Astrocyte (in vitro differentiated cells and primary cell): ENCODE measurements around the gene MED15.

ENCODE experiments used
- EZH2 ChIP-seq: IDR thresholded peaks from 2 replicates; pipeline ENCODE4 v1.6.1; 2012; ENCODE audit warnings: mild to moderate bottlenecking, low read length, inconsistent platforms; ENCODE audit not compliant: insufficient read depth
- TF ChIP-seq, protein P1 (sequence below): IDR thresholded peaks from 2 replicates; pipeline ENCODE4 v1.5.1; 2011; ENCODE audit warnings: low read depth, mild to moderate bottlenecking, inconsistent platforms, low read length, moderate library complexity; ENCODE audit not compliant: insufficient read depth

DNA sequence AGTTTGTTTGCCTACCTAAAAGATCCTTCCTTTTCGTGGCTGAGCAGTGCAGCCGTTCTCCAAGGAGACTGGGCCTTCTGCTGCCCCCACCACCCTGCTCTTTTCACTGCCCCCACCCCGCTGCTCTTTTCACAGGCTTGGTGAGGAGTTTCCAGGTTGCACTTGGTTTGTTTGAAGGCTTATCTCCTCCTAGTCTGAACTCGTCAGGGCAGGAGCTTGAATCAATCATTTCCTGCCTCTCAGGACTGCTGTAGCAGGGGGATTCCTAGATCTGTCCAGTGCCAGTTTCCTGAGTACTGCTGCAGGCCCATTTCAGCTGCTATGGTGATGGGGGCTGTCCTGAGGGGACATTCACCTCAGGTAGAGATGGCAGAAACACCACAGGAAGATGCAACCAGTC lies 10.0 kb downstream of the MED15 start:
- TF ChIP-seq EZH2 = no peak
- TF ChIP-seq, protein P1, sequence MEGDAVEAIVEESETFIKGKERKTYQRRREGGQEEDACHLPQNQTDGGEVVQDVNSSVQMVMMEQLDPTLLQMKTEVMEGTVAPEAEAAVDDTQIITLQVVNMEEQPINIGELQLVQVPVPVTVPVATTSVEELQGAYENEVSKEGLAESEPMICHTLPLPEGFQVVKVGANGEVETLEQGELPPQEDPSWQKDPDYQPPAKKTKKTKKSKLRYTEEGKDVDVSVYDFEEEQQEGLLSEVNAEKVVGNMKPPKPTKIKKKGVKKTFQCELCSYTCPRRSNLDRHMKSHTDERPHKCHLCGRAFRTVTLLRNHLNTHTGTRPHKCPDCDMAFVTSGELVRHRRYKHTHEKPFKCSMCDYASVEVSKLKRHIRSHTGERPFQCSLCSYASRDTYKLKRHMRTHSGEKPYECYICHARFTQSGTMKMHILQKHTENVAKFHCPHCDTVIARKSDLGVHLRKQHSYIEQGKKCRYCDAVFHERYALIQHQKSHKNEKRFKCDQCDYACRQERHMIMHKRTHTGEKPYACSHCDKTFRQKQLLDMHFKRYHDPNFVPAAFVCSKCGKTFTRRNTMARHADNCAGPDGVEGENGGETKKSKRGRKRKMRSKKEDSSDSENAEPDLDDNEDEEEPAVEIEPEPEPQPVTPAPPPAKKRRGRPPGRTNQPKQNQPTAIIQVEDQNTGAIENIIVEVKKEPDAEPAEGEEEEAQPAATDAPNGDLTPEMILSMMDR = no peak
